ENCODE data around the gene RANBP17.
"Not testable (repeated sequence)": the region's sequence is repeated elsewhere in the genome, so short reads cannot be mapped to it uniquely, and the experiment has no call there.

RANBP17 gene

DNA sequence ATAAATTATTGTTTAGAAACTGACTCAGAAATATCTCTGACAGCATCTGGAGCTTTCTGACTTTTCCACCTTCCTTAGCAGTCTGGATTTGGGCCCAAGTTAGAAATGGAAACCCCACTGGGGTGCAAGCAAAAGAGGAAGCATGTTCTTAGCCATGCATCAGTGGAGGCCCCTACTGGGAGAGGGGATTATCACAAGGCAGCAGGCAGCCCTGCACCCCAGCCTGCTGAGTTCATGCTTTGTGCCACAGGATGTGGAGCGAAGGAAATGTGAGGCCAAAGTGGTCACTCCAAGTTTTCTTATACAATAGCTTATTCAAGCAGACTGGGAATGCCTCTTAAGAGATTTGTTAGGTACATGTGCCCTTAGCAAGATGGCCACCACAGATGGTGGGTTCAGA lies 300.8 kb downstream of the RANBP17 start:
- DNase-seq (ENCODE audit: low spot score in 2 of 2) (no peak), ATAC-seq (peak; percentile 45)
- no peak overlapping the region for H3K27ac Mint-ChIP-seq
- H3K9me3 Mint-ChIP-seq, result no peaks in the 10 kb centered on the region
- H3K4me3 Mint-ChIP-seq, result no peak overlapping the region
- H3K4me1 Mint-ChIP-seq, result no peaks in the 10 kb centered on the region
- no peaks in the 10 kb centered on the region for H3K36me3 Mint-ChIP-seq

DNA sequence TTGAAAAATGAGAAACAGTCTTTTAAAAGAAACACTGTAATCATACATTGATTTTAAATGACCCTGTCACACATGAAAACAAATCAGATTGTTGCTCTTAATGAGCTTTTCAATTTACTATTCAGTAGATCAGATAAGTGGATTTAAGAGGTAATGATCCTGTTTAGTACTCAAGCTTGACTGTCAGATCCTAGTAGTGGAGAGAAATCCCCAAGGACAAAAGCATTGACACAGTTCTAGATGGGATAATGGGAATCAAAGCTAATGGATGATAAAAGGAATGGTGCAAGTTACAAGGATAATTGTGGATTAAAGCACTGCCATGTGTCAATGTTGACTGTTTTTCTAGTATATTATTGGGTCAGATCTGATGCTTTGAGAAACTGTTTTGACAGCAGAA lies 304.9 kb downstream of the RANBP17 start:
- no peak overlapping the region for H3K4me3 Mint-ChIP-seq
- no peak for DNase-seq (ENCODE audit: low spot score in 2 of 2)
- H3K36me3 Mint-ChIP-seq, result no peaks in the 10 kb centered on the region
- H3K27ac Mint-ChIP-seq, result no peak overlapping the region
- no peaks in the 10 kb centered on the region for H3K9me3 Mint-ChIP-seq
- H3K4me1 Mint-ChIP-seq, result no peaks in the 10 kb centered on the region
- ATAC-seq, result no peak

- no peaks in the 10 kb centered on the region for H3K4me1 Mint-ChIP-seq
- DNase-seq (ENCODE audit: low spot score in 2 of 2) (no peak), ATAC-seq (no peak)
- H3K9me3 Mint-ChIP-seq, result no peaks in the 10 kb centered on the region
- no peak overlapping the region for H3K27ac Mint-ChIP-seq
- H3K36me3 Mint-ChIP-seq, result no peaks in the 10 kb centered on the region
- no peak overlapping the region for H3K4me3 Mint-ChIP-seq
These were observed 306.4 kb downstream of the RANBP17 start for GRCh38 chr5:171168171-171168570.

DNA sequence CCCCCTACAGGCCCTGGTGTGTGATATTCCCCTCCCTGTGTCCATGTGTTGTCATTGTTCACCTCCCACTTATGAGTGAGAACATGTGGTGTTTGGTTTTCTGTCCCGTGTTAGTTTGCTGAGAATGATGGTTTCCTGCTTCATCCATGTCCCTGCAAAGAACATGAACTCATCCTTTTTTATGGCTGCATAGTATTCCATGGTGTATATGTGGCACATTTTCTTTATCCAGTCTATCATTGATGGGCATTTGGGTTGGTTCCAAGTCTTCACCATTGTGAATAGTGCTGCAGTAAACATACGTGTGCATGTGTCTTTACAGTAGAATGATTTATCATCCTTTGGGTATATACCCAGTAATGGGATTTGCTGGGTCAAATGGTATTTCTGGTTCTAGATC lies 313.1 kb downstream of the RANBP17 start:
- H3K4me1 Mint-ChIP-seq; H3K36me3 Mint-ChIP-seq; H3K27ac Mint-ChIP-seq; ATAC-seq; H3K4me3 Mint-ChIP-seq; H3K9me3 Mint-ChIP-seq; DNase-seq (ENCODE audit: low spot score in 2 of 2): not testable (repeated sequence)

DNA sequence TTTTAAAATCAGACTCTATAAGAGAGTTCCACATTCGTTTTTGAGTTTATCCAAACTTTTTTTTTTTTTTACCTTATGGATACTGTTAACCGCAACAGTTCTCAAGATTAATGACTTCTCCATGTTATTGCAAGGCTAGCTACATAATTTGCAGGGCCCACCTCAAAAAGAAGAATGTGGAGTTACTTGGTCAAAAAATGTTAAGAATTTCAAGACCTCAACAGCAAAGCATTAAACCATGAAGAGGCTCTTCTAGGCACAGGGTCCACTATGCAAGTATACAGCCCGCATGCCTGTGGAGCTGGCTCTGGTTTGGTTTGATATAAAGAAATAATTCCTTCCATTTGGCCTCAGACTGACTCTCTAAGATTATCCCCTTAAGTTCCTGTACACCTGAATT lies 313.9 kb downstream of the RANBP17 start:
- no peaks in the 10 kb centered on the region for H3K36me3 Mint-ChIP-seq
- no peak overlapping the region for H3K27ac Mint-ChIP-seq
- DNase-seq (ENCODE audit: low spot score in 2 of 2) (no peak), ATAC-seq (no peak)
- H3K4me1 Mint-ChIP-seq, result no peaks in the 10 kb centered on the region
- no peak overlapping the region for H3K4me3 Mint-ChIP-seq
- no peaks in the 10 kb centered on the region for H3K9me3 Mint-ChIP-seq

GRCh38 chr5:171178190-171178589 lies 316.4 kb downstream of the RANBP17 start:
- not testable (repeated sequence) for H3K4me1 Mint-ChIP-seq; ATAC-seq; H3K4me3 Mint-ChIP-seq; H3K36me3 Mint-ChIP-seq; DNase-seq (ENCODE audit: low spot score in 2 of 2); H3K9me3 Mint-ChIP-seq; H3K27ac Mint-ChIP-seq

DNA sequence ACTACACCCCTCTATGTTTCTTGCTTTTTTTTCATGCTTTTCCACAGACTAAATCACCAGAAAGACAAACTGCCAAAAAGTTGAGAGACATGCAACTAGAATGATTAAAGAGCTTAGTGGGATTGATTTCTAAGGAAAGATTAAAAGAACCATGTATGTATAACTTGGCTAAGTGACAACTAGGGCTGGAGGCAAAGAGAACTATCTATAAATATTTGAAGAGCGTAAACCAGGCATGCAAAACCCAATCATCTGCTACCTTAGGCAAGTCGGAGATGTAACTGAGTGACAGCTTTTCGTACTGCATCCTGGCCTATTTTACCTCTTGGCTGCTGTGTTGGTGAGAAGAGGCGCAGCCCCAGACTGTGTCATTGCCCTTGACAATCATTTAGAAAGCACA lies 326.2 kb downstream of the RANBP17 start:
- Mint-ChIP-seq H3K9me3 (no peaks in the 10 kb centered on the region), H3K27ac (no peak overlapping the region), H3K4me1 (no peaks in the 10 kb centered on the region), H3K4me3 (no peak overlapping the region), H3K36me3 (no peaks in the 10 kb centered on the region)
- DNase-seq (ENCODE audit: low spot score in 2 of 2) (no peak), ATAC-seq (no peak)

GRCh38 chr5:171189442-171189841 lies 327.6 kb downstream of the RANBP17 start:
- ATAC-seq (no peak), DNase-seq (ENCODE audit: low spot score in 2 of 2) (no peak)
- no peak overlapping the region for H3K4me3 Mint-ChIP-seq
- H3K27ac Mint-ChIP-seq, result no peak overlapping the region
- H3K36me3 Mint-ChIP-seq, result no peaks in the 10 kb centered on the region
- no peaks in the 10 kb centered on the region for H3K4me1 Mint-ChIP-seq
- H3K9me3 Mint-ChIP-seq, result no peaks in the 10 kb centered on the region

DNA sequence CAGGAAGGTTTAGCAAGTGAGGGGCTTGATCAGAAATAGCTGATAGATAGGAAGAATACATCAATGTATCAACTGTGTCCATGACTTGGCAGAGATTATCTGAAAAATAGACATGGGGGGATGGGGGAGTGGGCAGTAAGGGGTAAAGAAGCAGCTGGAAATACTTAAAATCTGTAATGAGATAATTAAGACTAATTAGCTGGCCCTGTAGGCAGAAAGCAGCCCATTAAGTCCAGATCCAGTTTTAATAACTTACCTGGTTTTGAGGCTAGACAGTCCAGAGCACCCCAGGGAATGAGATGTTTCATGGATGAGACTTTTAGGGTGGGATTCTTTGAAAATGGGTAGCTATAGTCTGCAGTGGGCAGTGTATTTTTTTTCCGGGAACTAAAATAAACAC lies 330.3 kb downstream of the RANBP17 start:
- ATAC-seq (no peak), DNase-seq (ENCODE audit: low spot score in 2 of 2) (no peak)
- H3K9me3 Mint-ChIP-seq, result no peaks in the 10 kb centered on the region
- H3K27ac Mint-ChIP-seq, result no peak overlapping the region
- no peak overlapping the region for H3K4me3 Mint-ChIP-seq
- H3K4me1 Mint-ChIP-seq, result no peaks in the 10 kb centered on the region
- H3K36me3 Mint-ChIP-seq, result no peaks in the 10 kb centered on the region

DNA sequence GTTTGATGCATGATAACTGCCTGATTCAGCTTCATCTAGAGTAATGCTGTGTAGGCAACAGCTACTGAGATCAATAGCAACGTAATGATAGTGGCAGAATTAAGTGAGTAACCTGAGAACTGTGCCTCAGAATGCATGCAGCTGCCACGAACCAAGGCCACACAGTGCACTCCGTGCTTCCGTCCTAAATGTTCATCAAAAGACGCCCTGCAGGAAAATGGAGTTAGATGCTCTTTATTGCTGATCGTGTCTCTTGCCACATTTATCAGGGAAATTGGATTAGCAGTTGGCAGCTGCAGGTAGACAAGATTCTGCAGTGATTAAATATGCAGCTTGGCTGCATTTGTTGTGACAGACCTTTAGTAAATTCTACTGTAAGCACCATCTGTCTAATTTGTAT lies 339.5 kb downstream of the RANBP17 start:
- H3K36me3 Mint-ChIP-seq, result no peaks in the 10 kb centered on the region
- H3K9me3 Mint-ChIP-seq, result no peaks in the 10 kb centered on the region
- H3K27ac Mint-ChIP-seq, result no peak overlapping the region
- H3K4me3 Mint-ChIP-seq, result no peak overlapping the region
- ATAC-seq, result no peak
- H3K4me1 Mint-ChIP-seq, result no peaks in the 10 kb centered on the region
- DNase-seq (ENCODE audit: low spot score in 2 of 2), result no peak

GRCh38 chr5:171205375-171205774 lies 343.6 kb downstream of the RANBP17 start:
- H3K27ac Mint-ChIP-seq, result no peak overlapping the region
- no peaks in the 10 kb centered on the region for H3K9me3 Mint-ChIP-seq
- ATAC-seq, result no peak
- DNase-seq (ENCODE audit: low spot score in 2 of 2), result no peak
- H3K4me1 Mint-ChIP-seq, result no peaks in the 10 kb centered on the region
- H3K4me3 Mint-ChIP-seq, result no peak overlapping the region
- no peaks in the 10 kb centered on the region for H3K36me3 Mint-ChIP-seq

- ATAC-seq (no peak), DNase-seq (ENCODE audit: low spot score in 2 of 2) (peak in 1 of 2 donors; percentile 50)
- Mint-ChIP-seq H3K9me3 (no peaks in the 10 kb centered on the region), H3K27ac (no peak overlapping the region), H3K4me3 (no peak overlapping the region), H3K36me3 (no peaks in the 10 kb centered on the region), H3K4me1 (no peaks in the 10 kb centered on the region)
These were observed 345.5 kb downstream of the RANBP17 start for GRCh38 chr5:171207256-171207847.

GRCh38 chr5:171221916-171222315 lies 360.1 kb downstream of the RANBP17 start:
- H3K4me3 Mint-ChIP-seq, result no peak overlapping the region
- DNase-seq (ENCODE audit: low spot score in 2 of 2) (no peak), ATAC-seq (no peak)
- no peaks in the 10 kb centered on the region for H3K36me3 Mint-ChIP-seq
- H3K4me1 Mint-ChIP-seq, result peaks cover 5% of the 10 kb centered on the region
- no peaks in the 10 kb centered on the region for H3K9me3 Mint-ChIP-seq
- H3K27ac Mint-ChIP-seq, result no peak overlapping the region

GRCh38 chr5:171223927-171224326 lies 362.1 kb downstream of the RANBP17 start:
- DNase-seq (ENCODE audit: low spot score in 2 of 2), result no peak

GRCh38 chr5:171226096-171226754 lies 364.4 kb downstream of the RANBP17 start:
- Mint-ChIP-seq H3K36me3 (no peaks in the 10 kb centered on the region), H3K9me3 (no peaks in the 10 kb centered on the region), H3K4me3 (no peak overlapping the region), H3K27ac (no peak overlapping the region), H3K4me1 (peaks cover 5% of the 10 kb centered on the region)
- ATAC-seq (no peak), DNase-seq (ENCODE audit: low spot score in 2 of 2) (no peak)

More at GRCh38 chr5:171223927-171224326, 362.1 kb downstream of the RANBP17 start:
- Mint-ChIP-seq H3K4me1 (peaks cover 5% of the 10 kb centered on the region), H3K4me3 (no peak overlapping the region), H3K9me3 (no peaks in the 10 kb centered on the region), H3K27ac (no peak overlapping the region), H3K36me3 (no peaks in the 10 kb centered on the region)
- no peak for ATAC-seq

- ATAC-seq, result peak; percentile 31
- H3K9me3 Mint-ChIP-seq, result no peaks in the 10 kb centered on the region
- no peak for DNase-seq (ENCODE audit: low spot score in 2 of 2)
- H3K4me1 Mint-ChIP-seq, result peaks cover 5% of the 10 kb centered on the region
- no peak overlapping the region for H3K27ac Mint-ChIP-seq
- H3K4me3 Mint-ChIP-seq, result no peak overlapping the region
- no peaks in the 10 kb centered on the region for H3K36me3 Mint-ChIP-seq
These were observed 365.0 kb downstream of the RANBP17 start for GRCh38 chr5:171226864-171227263.
